ENCODE measurements around the gene FEM1B.

The FEM1B gene

DNA sequence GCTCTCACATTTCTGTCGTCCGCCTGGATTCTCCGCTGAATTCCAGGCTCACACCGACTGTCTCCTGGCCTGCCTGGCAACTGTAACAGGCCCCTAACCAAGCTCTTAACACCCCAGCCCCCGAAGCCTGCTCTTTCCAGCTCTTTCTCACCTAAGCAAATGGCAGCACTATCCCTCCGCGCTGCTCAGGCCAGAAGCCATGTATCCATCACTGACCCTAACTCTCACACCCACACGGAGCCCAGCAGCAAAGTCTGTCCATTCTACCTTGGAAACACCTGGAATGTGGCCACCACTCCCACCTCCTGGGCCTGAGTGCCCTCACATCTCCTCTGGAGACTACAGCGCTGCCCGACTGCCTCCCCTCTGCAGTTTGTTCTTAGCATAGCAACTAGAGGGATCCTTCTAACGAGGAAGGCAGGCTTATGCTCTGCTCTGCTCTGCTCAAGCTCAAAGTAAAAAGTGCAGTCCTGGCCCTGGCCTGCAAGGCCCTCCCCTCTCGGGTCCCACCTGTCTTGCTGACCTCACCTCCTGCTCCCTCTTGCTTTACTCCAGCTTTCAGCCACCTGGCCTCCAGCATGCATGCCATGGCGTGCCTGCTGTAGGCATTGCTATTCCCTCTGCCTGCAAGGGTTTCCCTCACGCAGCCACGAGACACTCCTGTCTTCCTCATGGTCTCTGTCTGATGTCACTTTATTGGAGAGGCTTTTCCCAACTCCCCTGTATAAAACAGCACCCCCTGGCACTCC lies 27.2 kb downstream of the FEM1B start:
- in situ Hi-C loops (cut with MboI; ENCODE audit: low sequenced_read_pairs): loop anchor here (5.0 kb wide), 1 partner anchor 238 kb away; no protein-coding TSS in a partner anchor

DNA sequence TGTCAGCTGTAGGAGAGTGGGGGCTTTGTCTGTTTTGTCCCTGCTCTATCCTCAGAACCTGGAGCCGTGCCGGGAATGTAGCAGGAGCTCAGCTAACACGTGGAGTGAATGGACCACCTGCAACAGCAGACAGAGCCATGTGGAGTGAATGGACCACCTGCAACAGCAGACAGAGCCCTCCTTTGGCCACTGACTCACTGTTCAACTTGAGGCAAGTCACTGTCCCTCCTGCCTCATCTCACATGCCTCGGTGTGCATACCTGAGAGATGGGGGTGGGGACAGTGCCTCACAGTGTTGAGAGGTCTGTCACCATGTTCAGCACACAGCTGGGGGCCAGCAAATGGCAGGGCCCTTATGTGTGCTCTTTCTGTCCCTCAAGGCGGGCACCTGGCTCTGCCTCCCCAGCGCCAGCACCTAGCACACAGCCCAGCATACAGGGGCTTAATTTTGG lies 27.9 kb downstream of the FEM1B start:
- in situ Hi-C loops (cut with MboI; ENCODE audit: low sequenced_read_pairs): loop anchor here (5.0 kb wide), 1 partner anchor 237 kb away; no protein-coding TSS in a partner anchor

DNA sequence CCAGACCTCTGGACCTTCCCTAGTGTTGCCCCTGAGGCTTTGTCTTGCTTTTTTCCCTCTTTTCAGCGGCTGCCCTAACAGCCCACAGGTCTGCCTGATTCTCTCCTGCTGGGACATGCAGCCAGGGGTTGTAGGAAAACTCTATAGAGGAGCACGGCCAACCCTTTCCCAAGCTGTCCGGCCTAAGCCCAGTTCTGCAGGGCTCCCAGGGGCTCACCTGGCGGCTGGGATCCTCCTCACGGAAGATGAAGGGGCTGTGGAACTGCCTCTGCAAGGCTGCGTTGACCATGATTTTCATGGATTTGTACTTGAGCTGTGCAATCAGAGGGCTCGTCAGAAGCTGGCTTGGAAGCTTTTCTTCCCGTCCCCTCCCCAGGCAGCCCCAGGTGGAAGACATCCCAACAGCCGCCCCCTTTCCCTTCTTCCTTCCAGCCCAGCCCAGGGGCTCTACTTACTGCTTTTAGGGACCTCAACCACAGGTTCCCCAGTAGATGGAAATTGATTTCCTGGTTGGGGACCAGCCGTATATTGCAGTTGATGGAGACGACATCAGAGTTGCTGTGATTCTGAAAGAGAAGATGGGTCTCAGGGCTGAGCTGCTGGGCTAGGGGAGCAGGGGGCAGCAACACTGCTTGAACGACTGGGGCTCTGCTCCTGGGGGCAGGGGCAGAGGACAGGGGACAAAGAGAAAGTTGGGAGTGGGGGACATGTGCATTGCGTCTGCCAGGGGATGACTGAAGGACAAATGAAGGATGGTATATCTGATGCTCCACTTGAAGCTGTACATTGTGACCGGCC lies 29.8 kb downstream of the FEM1B start:
- in situ Hi-C loops (cut with MboI; ENCODE audit: low sequenced_read_pairs): loop anchor here (5.0 kb wide), 1 partner anchor 235 kb away; no protein-coding TSS in a partner anchor

DNA sequence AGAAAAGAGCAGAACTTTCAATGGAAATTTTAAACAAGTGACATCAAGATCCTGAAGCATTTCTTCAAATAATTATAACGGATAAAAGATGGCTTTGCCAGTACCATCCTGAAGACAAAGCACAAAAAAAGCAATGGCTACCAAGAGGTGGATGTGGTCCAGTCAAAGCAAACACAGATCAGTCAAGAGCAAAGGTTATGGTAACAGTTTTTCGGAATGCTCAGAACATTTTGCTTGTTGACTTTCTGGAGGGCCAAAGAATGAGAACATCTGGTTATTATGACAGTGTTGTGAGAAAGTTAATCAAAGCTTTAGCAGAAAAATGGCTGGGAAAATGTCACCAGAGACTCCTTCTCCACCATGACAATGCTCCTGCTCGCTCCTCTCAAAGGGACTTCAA lies 31.5 kb downstream of the FEM1B start:
- in situ Hi-C loops (cut with MboI; ENCODE audit: low sequenced_read_pairs): loop anchor here (5.0 kb wide), 1 partner anchor 233 kb away; no protein-coding TSS in a partner anchor

DNA sequence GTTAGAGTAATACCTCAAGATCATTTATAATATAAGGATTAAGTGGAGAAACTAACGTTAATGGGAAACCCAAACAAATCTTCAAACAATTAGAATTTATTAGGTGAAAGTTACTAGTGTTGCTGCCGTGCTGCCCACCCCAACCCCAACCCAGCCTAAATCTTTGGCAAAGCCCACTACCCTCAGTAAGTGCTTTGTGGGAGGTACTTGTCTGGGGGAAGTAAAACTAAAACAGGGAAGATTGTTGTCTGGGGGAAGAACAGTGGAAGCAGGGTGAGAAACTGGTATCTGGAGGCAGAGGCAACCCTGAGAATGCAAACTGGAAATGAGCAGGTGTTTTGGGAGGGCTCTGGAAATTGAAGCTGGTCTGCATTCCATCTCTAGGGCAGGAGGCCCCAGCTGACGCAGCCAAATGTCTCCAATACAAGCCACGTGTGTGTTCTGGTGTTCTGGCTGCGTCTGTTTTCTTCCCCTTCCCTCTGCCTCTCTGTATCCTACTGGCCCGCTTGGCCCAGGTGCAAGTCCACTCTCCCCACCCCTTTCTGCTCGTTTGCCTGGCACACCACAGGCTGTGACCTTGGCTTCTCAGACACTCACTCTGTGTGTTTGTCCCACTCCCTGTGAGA lies 32.7 kb downstream of the FEM1B start:
- in situ Hi-C loops (cut with MboI; ENCODE audit: low sequenced_read_pairs): no loop called here

GRCh38 chr15:68310804-68311463 lies 33.4 kb downstream of the FEM1B start:
- in situ Hi-C loops (cut with MboI; ENCODE audit: low sequenced_read_pairs): no loop called here

DNA sequence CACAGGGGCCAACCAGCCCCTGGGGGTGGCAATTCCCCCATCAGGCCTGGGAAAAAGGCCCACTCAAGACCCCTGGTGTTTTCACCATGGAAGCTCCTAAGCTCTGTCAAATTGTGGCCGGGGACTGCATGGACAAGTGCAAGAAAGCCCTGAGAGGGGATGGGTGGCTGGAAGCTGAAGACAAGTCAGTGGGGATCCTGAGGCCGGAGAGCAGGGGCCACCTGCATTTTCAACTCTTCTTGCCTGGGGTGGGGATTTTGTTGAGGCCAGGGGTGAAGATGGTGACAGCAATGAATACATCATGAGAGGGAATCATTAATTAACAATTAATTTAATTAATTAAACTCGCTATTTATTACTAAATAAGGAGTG lies 33.9 kb downstream of the FEM1B start:
- in situ Hi-C loops (cut with MboI; ENCODE audit: low sequenced_read_pairs): no loop called here

DNA sequence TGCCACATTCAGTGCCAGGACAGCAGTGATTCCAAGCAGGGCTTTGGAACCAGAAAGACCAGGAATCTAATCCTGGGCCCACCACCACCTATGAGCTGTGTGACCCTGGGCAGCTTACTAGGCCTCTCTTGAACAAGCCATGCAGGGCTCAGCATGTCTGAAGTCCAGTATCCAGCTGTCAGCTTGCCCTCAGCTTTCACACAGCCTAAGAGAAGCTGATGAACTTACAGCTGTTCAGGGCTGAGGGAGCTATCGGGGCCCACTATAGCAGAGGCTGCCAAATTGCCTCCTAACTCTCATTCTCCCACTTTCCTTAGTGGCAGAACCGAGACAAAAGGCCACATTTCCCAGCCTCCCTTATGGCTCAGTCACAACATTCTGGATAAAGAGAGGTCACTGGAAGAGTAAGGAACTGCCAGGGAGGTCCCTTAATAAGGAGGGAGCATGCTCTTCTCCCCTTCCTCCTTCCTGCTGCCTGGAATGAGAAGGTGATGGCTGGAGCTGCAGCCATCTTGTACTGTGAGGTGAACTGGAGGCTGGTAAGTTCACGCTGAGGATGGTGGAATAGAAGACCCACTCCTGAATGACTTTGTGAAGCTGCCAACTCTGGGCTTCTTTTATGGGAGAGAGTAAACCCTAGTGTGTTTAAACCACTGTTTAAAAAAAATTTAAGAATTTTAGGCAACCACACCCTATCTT lies 34.5 kb downstream of the FEM1B start:
- in situ Hi-C loops (cut with MboI; ENCODE audit: low sequenced_read_pairs): no loop called here

- in situ Hi-C loops (cut with MboI; ENCODE audit: low sequenced_read_pairs): no loop called here
Observed at GRCh38 chr15:68312701-68313204, 35.2 kb downstream of the FEM1B start.

DNA sequence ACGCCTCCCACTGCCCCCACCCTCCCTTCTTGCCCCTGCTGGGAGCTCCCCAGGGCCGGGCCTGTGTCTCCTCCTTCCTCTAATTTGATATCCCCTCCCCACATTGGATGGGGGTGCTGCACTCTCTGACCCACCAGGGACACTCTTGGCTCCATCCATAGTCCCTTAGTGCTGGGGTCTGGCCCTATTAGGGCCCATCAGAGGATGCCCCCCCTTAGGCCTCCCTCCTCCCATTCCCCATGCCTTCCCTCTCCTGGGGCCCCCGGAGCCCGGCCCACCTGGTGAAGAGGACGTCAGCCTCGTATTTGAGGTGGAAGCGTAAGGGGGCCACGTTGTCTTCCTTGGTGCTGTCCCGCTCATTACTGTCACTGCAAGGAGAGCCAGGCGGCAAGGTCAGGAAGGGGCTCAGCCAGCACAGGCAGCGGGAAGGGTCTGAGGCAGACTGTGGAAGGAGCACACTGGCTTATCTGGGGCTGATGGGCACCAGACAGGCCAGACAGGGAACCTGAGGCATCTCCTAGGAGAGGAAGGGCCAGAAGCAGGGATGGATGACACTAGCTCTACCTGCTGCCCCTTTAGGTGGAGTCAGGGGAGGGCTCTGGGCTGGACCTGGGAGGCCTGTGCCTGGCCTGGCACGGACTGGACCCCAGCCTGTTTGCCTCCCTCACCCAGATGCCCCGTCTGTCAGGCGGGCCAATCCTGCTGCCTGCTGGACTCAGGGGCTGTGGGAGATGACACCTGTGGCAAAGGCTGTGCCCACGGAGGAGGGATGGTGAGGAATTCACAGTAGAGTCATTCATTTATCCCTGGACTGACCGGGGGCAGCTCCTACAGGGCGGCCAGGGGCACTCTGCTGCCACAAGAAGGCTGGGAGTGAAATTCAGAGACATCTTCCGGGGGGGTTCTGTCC lies 36.2 kb downstream of the FEM1B start:
- in situ Hi-C loops (cut with MboI; ENCODE audit: low sequenced_read_pairs): no loop called here

DNA sequence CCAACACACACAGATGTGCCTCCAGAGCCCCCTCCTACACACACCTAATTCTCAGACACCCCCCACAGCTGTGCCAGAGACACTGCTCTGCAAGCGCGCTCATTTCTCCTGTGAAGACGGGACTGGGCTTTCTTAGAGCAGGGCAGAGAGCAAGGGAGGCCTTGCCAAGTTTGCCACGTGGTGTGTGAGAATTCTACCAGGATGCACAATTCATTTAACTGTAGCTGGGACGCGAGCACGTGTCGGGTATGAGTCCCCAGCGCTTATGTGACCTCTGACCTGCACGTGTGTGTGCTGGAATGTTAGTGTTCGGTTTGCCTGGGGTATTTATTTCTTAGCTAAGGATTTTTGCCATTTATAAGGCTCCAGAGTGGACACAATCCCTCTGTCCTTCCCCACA lies 37.0 kb downstream of the FEM1B start:
- in situ Hi-C loops (cut with MboI; ENCODE audit: low sequenced_read_pairs): no loop called here

- in situ Hi-C loops (cut with MboI; ENCODE audit: low sequenced_read_pairs): no loop called here
Observed at GRCh38 chr15:68315035-68315434, 37.5 kb downstream of the FEM1B start.

DNA sequence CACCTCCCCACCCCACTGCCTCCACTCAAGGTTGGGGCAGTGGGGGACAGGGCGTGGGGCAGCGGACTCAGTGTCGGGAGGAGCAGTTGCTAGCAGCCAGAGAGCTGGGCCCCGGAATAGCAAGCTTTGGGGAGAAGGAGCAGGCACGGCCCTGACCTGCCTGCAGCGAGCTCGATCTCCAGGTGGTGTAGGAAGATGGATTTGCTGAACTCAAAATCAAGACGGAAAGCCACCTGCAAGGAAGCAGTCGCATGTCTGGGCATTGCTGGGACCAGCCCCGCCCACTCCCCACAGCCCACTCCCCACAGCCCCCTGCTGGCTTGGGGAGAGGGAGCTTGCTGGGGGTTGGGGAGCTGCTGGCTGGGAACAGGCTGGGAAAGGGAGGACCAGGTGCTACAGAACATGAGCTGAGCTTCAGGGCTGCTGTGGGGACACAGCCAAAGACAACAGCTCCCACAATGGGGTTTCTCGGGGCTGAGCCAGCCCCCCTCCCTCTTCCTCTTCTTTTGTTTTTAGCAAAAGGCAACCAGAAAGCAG lies 38.0 kb downstream of the FEM1B start:
- in situ Hi-C loops (cut with MboI; ENCODE audit: low sequenced_read_pairs): no loop called here

DNA sequence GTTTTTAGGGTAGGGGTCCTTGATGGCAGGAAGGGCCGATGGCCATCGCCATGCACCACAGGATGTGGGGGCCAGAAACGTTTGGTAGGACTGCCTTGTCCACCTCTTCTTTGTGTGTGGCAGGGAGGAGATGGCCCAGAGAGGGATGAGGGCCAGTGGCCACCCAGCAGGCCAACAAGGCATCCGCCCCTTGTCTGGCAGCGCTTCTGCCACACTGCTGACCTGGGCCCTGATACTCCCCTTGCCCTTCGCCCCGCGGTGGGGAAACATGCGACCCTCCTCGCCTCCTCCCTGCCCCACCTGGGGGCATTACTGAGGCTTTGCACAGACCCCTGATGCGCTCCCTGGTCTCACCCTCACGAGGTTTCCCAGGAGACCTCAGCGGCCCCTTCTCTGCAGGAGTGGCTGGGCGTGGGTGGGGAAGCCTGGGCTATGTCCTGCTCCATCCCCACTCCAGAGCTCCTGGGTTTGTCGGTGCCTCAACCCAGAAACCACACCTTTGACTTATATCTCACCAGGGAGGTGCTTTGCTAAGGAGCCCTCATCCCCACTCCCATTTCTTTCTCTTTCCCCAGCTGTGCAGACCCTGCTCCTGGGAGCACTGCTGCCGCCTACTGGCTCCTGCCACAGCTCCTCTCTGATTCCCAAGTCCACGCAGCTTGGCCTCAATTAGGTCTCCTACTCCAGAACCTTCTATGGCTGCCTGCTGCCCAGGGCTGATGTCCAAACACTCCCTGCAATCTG lies 38.7 kb downstream of the FEM1B start:
- in situ Hi-C loops (cut with MboI; ENCODE audit: low sequenced_read_pairs): no loop called here

- in situ Hi-C loops (cut with MboI; ENCODE audit: low sequenced_read_pairs): no loop called here
Observed at GRCh38 chr15:68317281-68318007, 39.9 kb downstream of the FEM1B start.

GRCh38 chr15:68318008-68318835 lies 40.7 kb downstream of the FEM1B start:
- in situ Hi-C loops (cut with MboI; ENCODE audit: low sequenced_read_pairs): no loop called here
